ENCODE results near the gene PGD.

The PGD gene

DNA sequence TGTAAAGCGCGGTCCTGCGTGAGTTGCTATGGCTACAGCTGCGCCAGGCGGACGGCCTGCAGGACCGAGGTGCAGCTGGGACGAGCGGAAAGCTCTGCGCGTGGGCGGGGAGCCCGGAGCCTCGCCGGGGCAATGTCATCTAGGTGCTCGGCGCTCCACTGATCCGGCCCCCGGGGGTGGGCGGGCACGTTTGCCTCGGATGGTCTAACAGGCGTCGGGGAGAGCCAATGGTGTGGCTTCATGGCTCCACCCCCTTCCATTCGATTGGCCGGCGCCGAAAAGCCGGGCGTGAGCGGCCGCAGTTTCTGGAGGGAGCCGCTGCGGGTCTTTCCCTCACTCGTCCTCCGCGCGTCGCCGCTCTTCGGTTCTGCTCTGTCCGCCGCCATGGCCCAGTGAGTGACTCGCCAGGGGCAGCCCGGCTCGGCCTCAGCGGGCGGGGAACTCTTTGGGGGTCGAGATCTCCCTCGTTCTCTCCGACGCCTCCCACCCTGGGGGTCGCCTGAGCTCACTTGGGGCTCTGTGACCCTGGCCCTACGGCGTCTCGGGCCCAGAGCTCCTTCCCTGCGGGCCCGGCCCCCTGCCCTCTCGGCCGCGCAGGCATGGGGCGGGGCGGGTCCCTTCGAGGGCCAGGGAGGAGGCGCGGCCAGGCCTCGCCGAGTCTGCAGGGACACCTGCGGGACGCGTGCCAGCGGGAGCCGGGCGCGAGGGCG, at the start of gene PGD (continued):
- TF ChIP-seq ZBTB1 (tag by site-specific recombination; IDR thresholded peaks at IDR 0.05) (peak; percentile 79; the same call in 1 of the 2 replicates), GFI1B (tag by site-specific recombination; IDR thresholded peaks at IDR 0.05) (no peak), SCRT1 (tag by site-specific recombination; IDR thresholded peaks at IDR 0.05; ENCODE audit: borderline replicate concordance) (0 out of 2 replicates have a peak, but pooled peaks have one; percentile 24), ZNF292 (tag by site-specific recombination; IDR thresholded peaks at IDR 0.05; ENCODE audit: borderline replicate concordance, low read depth) (no peak), ZNF157 (tag by site-specific recombination; IDR thresholded peaks at IDR 0.05) (no peak), REPIN1 (tag by site-specific recombination; IDR thresholded peaks at IDR 0.05; ENCODE audit: low read depth) (no peak), ZNF239 (tag by site-specific recombination; IDR thresholded peaks at IDR 0.05) (no peak), ZNF416 (tag by site-specific recombination; IDR thresholded peaks at IDR 0.05) (no peak), SALL2 (tag by site-specific recombination; IDR thresholded peaks at IDR 0.05; ENCODE audit: borderline replicate concordance) (no peak), BCL11A (tag by site-specific recombination; IDR thresholded peaks at IDR 0.05; ENCODE audit: low read depth) (no peak; the same call in 1 of the 2 replicates), TRIM28 (IDR thresholded peaks at IDR 0.05; ENCODE audit: borderline replicate concordance, low read length) (0 out of 2 replicates have a peak, but pooled peaks have one; percentile 51), ZNF561 (tag by site-specific recombination; IDR thresholded peaks at IDR 0.05; ENCODE audit: borderline replicate concordance) (peak; percentile 59; the same call in 1 of the 2 replicates), ZNF423 (tag by site-specific recombination; IDR thresholded peaks at IDR 0.05) (no peak; the same call in 1 of the 2 replicates), ZNF558 (tag by site-specific recombination; IDR thresholded peaks at IDR 0.05) (no peak), ZNF843 (tag by site-specific recombination; IDR thresholded peaks at IDR 0.05) (no peak; the same call in none of the 2 replicates), ZNF146 (tag by site-specific recombination; IDR thresholded peaks at IDR 0.05) (peak; percentile 24; the same call in 1 of the 2 replicates), ZNF768 (tag by site-specific recombination; IDR thresholded peaks at IDR 0.05) (no peak), ZNF221 (tag by site-specific recombination; IDR thresholded peaks at IDR 0.05; ENCODE audit: borderline replicate concordance) (no peak), ZNF785 (tag by site-specific recombination; IDR thresholded peaks at IDR 0.05) (no peak), ZNF175 (tag by site-specific recombination; IDR thresholded peaks at IDR 0.05) (no peak), GLI2 (tag by site-specific recombination; IDR thresholded peaks at IDR 0.05; ENCODE audit: borderline replicate concordance, low read depth) (no peak), ZNF777 (tag by site-specific recombination; IDR thresholded peaks at IDR 0.05; ENCODE audit: borderline replicate concordance) (no peak; the same call in 1 of the 2 replicates), ZEB2 (tag by site-specific recombination; IDR thresholded peaks at IDR 0.05) (peak; percentile 94), ZNF624 (tag by site-specific recombination; IDR thresholded peaks at IDR 0.05) (no peak), ZNF37A (tag by site-specific recombination; IDR thresholded peaks at IDR 0.05) (no peak), ZNF426 (tag by site-specific recombination; IDR thresholded peaks at IDR 0.05) (no peak), ZNF521 (tag by site-specific recombination; IDR thresholded peaks at IDR 0.05) (no peak), ZNF114 (tag by site-specific recombination; IDR thresholded peaks at IDR 0.05) (no peak), ZNF791 (tag by site-specific recombination; IDR thresholded peaks at IDR 0.05) (no peak), ZNF48 (tag by site-specific recombination; IDR thresholded peaks at IDR 0.05) (no peak), ZNF248 (tag by site-specific recombination; IDR thresholded peaks at IDR 0.05) (no peak)
- TF ChIP-seq, protein P1, sequence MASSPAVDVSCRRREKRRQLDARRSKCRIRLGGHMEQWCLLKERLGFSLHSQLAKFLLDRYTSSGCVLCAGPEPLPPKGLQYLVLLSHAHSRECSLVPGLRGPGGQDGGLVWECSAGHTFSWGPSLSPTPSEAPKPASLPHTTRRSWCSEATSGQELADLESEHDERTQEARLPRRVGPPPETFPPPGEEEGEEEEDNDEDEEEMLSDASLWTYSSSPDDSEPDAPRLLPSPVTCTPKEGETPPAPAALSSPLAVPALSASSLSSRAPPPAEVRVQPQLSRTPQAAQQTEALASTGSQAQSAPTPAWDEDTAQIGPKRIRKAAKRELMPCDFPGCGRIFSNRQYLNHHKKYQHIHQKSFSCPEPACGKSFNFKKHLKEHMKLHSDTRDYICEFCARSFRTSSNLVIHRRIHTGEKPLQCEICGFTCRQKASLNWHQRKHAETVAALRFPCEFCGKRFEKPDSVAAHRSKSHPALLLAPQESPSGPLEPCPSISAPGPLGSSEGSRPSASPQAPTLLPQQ (tag by site-specific recombination; IDR thresholded peaks at IDR 0.05), result peak; percentile 96
- TF ChIP-seq, protein P2, sequence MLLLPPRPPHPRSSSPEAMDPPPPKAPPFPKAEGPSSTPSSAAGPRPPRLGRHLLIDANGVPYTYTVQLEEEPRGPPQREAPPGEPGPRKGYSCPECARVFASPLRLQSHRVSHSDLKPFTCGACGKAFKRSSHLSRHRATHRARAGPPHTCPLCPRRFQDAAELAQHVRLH (tag by site-specific recombination; IDR thresholded peaks at IDR 0.05), result 0 out of 2 replicates have a peak, but pooled peaks have one; percentile 25
- TF ChIP-seq, protein P3, sequence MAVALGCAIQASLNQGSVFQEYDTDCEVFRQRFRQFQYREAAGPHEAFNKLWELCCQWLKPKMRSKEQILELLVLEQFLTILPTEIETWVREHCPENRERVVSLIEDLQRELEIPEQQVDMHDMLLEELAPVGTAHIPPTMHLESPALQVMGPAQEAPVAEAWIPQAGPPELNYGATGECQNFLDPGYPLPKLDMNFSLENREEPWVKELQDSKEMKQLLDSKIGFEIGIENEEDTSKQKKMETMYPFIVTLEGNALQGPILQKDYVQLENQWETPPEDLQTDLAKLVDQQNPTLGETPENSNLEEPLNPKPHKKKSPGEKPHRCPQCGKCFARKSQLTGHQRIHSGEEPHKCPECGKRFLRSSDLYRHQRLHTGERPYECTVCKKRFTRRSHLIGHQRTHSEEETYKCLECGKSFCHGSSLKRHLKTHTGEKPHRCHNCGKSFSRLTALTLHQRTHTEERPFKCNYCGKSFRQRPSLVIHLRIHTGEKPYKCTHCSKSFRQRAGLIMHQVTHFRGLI (tag by site-specific recombination; IDR thresholded peaks at IDR 0.05), result no peak
- TF ChIP-seq, protein P4, sequence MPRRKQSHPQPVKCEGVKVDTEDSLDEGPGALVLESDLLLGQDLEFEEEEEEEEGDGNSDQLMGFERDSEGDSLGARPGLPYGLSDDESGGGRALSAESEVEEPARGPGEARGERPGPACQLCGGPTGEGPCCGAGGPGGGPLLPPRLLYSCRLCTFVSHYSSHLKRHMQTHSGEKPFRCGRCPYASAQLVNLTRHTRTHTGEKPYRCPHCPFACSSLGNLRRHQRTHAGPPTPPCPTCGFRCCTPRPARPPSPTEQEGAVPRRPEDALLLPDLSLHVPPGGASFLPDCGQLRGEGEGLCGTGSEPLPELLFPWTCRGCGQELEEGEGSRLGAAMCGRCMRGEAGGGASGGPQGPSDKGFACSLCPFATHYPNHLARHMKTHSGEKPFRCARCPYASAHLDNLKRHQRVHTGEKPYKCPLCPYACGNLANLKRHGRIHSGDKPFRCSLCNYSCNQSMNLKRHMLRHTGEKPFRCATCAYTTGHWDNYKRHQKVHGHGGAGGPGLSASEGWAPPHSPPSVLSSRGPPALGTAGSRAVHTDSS (tag by site-specific recombination; IDR thresholded peaks at IDR 0.05), result no peak
- TF ChIP-seq, protein P5, sequence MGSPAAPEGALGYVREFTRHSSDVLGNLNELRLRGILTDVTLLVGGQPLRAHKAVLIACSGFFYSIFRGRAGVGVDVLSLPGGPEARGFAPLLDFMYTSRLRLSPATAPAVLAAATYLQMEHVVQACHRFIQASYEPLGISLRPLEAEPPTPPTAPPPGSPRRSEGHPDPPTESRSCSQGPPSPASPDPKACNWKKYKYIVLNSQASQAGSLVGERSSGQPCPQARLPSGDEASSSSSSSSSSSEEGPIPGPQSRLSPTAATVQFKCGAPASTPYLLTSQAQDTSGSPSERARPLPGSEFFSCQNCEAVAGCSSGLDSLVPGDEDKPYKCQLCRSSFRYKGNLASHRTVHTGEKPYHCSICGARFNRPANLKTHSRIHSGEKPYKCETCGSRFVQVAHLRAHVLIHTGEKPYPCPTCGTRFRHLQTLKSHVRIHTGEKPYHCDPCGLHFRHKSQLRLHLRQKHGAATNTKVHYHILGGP (tag by site-specific recombination; IDR thresholded peaks at IDR 0.05), result no peak
